NCI-H1694 (cell line): ENCODE measurements around the gene NDRG3.

Experiments
- DNase-seq: peaks from one replicate; lab custom pipeline; 2025; lab: John Stamatoyannopoulos, UW

NDRG3 gene

DNA sequence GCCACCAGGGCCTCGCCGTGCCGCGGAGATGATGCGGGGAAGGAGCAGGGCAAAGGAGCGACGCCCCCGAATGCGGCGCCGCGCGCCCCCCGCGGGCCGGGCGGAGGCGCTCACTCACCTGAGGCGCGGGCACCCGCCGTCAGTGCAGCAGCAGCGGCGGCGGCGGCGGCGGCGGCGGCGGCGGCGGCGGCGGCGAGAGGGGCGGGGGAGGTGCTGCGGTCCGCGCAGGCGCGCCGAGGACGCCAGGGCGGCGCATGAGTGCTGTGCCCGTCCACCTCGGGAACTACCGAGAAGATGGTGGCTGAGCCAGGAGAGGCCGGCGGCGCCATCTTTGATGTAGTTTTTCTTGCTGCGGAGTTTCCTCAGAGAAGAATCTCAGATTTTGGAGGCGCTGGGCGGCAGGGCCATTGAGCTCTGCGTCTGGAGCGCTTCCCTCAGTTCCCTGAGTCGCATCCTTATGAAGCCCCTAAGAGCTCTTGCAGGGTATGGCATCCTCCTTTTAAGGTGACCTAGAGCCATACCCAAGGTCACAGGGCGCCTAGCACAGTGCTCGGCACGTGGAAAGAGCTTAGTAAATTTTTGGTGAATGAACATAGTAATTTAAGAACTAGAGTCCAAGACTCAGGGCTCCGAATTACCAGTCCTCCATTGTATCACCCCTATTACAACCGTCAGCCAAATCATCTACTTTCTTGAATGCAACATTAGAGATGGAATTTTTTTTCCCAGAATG is at the start of gene NDRG3:
Gene NDRG3 (minus strand): TSS at position 164 of the 733 bp plus-strand sequence. CDS start 24,355 bp downstream, outside the sequence.
- peak; percentile 88 for DNase-seq

DNA sequence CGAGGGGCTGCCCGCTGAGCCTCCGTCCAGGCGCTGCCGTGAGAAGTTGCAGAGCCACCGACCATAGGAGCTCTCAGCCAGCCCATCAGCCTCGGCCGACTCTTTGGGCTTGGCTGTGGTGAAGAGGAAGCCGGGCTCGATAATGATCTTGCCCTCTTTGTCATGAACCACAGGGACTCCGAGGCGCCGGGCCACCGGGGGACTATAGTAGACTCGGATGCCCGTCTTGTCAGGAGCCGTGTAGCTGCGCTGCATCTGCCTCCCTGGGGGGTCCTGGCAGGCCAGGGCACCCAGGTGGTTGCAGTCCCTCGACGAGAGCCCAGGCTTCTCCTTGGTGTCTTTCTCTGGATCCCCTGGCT is 48.2 kb upstream of the NDRG3 start:
- DNase-seq = no peak

DNA sequence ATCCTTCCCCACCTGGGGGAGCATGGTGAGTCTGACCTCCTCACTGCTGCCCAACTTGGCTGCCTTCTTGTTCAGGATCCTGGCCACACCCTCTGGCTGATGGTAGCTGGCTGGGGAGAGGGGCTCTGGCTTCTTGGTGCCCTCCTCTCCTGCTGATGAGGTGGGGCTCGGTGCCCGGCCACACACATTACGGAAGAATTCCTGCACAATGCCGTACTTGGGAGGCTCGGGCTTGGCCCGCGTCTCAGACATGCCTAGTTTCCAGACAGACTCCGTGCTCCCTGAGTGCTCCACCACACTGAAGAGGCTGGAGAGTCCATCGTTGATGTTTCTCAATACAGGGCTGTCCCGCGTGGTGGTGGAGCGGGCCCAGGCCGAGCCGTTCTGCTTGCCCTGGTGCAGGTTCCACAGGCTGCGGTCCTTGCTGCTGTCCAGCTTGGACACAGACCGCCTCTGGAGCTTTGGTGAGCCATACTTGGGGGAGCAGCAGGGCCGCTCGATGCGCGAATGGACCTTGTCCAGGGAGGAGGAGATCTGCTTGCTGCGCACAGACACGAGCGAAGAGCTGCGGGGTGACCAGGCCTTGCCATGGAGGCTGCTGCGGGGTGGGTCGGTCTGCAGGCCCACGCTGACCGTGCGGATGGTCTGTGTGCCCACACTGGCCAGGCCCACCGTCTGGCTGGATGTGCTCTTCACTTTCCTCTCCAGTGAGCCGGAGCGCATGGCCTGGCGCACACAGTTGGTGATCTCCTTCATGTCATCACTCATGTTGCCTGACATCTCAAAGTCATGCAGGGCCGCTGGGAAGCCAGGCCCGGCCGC is 47.6 kb upstream of the NDRG3 start:
- DNase-seq = no peak

DNA sequence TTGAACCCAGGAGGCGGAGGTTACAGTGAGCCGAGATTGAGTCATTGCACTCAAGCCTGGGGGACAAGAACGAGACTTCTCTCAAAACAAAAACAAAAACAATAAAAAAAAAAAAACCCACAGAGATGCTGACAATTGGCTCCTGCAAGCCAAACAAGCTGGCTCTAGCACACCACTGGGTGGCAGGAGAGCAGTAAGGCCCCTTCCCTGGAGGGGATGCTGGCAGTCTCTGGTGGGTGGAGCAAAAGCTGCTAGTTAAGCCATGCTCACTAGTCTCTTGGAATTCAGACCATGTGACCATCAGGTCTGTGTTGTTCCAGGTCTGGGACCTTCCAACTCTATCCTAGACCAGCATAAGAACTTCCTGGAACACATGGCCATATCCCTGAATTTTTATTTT is 46.5 kb upstream of the NDRG3 start:
- DNase-seq = peak; percentile 67

DNA sequence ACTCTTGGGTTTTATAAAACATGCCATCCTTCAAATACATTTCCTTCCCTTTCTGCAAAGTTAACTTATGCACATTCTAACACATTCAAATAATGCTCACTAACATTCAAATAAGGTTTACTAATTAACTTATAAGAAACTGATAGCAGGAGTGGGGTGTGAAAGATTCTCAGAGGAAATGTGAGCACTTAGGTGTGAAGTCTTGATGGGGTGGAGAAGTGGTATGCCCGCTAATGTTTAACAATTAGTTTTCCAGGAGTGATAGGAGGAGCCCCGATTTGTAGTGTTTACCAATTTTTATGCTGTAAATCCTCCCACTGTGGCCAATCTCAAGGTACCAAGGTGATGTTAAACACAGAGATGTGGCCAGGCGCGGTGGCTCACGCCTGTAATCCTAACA is 46.0 kb upstream of the NDRG3 start:
- DNase-seq = no peak

DNA sequence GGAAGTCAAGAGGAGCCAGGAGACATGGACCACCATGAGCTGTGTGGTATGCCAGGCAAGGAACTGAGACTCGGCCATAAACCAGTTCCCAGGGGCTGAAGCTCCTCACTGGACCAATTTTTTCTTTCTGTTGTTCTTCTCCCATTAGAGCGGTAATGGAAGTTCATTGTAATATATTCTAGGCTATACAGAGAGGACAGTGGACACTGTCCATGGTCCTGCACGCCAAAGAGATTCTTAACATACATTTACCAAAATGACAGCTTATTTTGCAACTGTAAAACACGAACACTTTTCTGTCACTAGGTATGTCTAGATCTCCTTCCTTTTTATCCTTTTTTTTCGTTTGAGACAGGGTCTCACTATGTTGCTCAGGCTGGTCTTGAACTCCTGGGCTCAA is 40.8 kb upstream of the NDRG3 start:
- DNase-seq = no peak

DNA sequence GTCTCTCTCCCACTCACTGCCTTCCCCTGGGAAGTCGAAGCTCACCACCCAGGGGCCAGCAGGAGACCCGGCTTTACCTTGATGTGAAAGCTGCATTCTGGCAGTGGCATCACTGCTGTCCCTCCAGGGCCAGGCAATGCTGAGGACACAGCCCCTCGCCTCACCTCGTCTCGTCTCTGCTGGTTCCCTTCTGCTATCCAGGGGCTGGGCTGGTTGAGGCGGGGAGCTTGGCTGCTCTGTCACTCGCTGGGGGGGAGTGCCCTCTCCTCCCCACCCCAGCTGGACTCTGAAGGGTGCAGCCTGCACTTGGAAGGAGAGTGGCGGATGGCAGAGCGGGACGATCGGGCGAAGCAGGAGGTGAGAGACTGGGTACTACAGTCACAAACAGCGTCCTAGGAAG is 40.4 kb upstream of the NDRG3 start:
- DNase-seq = no peak

DNA sequence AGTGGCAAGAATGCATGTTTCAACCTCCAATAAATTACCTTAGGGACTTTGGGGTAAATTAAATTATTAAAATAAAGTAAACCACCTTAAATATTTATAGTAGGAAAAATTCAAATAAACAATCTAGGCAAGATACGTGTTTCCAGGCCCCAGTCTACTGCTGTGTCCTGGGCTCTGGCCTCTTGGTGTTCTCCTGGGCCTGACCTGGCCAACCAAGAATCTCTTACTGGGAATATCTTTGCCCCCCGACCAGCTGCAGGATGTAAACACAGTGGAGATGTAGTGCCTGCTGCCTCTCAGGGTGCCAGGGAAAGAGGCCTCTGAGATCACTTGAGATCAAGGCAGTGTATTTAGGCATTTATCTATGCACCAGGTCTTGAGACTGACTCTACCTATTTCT is 39.4 kb upstream of the NDRG3 start:
- no peak for DNase-seq

DNA sequence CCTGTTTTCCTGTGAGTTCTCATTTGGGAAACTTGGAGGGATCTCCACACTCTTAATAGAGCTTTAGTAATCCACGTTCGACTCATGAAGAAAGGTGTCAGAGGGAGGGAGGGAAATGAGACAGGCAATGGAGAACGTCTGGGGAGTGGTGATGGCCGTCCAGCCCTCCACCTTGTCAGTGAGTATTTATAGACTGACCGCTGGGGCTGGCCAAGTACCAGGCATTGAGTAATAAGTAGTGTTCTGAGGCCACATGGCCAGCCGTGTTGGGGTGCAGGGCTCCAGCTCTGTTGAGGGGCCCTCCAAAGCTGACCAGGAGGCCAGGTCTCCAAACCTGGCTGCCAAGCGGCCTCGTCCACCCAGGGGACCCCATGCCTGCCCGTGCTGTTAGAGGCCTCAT is 39.0 kb upstream of the NDRG3 start:
- no peak for DNase-seq

DNA sequence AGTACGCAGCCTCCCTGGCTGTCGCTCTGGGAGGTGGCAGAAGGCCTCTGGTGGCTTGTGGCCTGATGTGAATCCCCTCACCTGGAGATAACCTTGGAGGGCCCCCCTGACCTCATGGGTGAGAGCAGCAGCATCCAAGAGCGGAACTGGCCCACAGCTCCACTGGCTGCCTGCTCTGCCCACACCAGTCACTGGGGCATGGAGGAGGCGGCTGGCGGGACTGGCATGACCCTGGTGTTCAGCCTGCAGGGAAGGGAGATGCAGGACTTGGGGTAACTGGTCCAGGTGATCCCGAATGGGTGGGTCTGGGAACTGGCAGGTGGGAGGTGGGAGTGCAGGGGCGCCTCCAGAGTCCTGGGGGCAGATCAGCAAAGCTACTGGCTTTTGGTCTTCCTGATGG is 38.2 kb upstream of the NDRG3 start:
- no peak for DNase-seq

DNA sequence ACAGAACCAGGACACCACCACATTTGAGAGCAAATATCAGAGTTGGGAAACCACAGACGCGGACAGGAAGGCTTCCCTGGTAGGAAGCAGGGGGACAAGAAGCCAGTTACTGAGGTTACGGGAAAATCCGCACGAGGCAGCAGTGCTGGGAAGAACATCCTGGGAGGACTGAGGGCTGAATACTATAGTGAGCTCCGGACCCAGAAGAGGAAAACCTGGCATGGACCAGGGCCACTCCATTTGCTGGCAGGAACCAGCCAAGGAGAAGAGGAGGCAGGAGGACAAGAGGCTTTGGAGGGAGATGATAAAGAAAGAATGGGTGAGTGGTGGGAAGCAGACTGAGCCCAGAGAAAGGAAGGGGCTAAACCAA is 33.8 kb upstream of the NDRG3 start:
- no peak for DNase-seq

DNA sequence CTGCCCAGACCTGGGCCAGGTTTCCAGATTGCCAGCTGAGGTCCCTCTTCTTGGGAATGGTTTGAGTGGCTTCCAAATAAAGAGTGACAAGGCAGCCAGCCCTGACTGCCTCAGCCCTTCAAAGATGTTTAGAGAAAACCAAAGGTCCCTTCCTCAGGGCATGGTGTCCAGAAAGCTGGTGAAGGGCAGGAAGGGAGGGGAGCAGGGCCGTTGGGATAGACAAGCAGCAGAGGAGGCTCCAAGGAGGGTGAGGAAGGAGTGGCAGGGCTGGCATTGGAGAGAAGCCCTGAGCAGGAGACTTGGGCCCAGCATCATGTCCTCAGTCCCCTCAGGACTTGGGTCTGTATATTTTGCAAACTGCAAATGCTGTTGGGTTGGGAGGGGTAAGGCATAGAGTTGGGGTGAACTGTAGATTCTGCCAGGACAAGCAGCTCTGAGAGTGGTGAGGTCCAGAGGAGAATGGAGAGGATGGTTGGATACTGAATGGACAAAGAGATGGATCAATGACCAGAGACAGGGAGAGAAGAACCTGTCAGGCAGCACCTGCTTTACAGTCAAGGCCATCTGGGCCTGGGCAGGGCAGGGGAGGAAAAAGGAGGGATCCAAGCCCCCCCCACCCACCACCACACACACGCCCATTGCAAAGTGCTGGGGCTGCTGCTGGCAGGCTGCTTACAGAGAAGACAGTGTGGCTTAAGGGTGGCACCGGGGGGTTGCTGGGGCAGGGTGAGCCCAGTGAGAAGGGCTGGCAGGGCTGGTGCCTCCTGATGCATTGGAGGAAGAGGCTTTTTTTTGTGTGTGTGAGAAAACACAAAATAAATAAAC is 33.2 kb upstream of the NDRG3 start:
- no peak for DNase-seq

DNA sequence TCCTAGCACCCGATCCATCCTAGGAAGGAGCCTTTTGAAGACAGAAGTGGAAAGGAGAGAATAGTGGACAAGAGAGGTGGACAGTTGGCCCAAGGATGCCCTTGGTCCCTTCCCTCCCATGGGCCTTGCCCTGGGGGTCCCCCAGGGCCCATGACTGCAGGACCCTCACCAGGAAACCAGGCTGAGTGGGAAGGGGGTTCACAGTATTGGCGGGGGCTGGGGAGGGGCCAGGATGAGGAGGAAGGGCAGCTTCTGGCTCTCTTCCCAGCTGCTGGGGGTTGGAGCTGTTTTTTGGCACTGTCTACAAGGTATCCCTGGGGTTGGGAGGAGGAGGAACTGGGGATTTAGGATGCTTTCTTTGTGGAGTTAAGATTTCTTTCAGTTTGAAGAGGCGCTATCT is 31.7 kb upstream of the NDRG3 start:
- DNase-seq = no peak

DNA sequence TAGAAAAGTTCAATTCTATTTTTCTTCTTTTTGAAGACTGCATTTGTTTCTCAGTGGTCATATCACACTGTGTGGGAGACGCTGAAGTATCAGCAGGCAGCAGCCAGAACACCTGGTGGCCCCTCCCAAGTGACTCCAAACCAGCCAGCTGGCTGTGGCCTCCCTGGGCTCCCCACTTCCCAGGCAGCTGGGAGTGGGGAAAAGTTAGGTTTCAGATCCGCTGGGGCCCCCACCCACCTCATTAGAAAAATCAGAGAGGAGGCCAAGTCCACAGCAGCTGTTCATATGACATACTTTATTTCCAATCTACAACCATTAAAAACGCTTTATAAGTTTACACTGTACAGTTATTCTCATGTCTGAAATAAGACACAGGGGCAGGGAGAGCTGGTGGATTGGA is 31.3 kb upstream of the NDRG3 start:
- no peak for DNase-seq

DNA sequence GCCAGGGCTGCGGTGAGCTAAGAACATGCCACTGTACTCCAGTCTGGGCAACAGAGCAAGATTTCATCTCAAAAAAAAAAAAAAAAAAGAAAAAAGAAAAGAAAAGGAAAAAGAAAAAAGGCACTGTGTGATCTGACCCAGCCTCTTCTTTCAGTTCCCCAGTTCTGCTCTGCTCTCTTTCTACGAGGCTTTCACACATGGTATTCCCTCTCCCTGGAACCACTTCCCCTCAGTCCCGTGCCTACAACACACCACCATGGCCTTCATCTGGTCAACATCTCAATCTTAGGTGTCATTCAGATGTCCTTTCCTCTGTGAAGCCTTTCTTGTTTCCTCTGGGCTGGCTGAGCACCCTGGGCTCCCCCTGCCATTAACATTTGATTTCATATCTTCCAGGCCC is 29.9 kb upstream of the NDRG3 start:
- DNase-seq = no peak

DNA sequence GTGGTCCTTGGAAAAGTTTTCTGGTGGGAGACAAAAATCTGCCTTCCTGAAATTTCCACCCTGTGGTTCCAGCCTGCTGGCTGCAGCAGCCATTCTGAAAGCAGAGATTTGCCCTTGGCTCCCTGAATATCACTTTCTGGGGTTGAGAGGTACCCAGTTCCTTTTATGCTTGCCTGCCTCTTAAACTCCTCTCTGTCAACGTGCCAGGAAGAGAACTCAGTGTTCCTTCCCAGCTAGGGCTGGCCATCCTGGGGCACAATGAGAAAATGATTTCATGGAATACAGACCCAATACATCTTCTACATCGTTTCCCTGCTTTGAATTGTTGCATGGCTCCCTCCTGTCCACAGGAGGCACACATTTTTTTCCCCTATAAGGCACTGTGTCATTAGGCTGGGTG is 29.3 kb upstream of the NDRG3 start:
- DNase-seq = no peak

DNA sequence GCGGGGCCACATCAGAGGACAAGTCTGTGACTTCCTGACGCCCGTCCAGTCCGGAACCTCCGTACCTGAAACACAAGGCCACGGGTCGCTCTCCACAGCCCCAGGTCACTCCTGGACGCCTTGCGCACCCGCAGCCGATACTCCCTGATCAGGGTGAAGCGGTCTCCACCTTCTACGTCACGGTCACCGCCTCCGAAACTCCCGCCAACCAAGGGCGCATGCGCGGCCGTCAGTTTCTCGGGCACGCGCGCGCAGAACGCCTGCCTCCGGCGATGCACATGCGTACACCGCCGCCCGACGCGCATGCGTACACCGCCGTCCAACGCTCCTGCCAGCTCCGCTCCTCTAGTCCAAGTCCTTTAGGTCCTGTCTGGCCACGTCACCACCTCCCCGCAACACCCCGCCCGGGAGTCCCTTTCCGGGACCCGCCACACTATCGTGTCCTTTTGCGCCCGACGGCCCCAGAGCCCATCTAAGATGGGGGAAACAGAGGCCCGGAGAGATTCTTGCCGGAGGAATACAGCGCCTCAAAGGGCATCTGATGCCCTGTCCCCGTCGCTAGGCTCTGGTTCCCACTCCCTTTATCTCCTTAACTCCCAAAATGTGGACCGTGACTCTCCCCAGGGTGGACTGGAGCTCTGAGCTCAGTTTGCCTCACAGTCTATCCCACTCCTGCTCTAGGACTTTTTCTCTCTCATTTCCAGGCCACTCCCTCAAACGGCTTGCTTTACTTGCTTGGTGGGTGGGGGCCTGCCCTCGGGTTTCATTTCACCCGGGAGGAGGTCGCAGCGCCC is 27.9 kb upstream of the NDRG3 start, which contains the start of gene DSN1:
Gene DSN1 (minus strand): TSS at position 167 of the 794 bp plus-strand sequence. CDS start 2,305 bp downstream, outside the sequence.
- peak; percentile 89 for DNase-seq

DNA sequence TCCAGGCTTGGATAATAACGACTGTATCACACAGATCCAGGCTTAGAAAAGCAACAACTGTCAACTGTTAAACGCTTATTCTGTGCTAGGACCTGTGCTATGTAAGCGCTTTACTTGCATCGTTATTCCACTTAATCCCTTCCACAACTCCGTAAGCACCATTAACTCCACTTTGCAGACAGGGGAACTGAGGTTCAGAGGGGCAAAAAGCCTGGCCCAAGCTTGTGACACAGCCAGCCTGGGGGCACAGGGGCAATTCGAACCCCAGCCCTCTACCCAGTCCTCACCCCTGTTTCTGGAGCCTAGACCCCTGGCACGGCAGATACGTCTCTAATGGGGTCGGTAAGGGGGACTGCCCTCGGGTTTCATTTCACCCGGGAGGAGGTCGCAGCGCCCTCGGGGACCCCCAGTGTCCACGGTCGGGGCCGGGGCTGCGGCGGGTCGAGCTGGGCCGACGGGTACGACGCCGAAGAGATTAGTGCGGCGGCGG is 27.3 kb upstream of the NDRG3 start:
- DNase-seq = no peak

DNA sequence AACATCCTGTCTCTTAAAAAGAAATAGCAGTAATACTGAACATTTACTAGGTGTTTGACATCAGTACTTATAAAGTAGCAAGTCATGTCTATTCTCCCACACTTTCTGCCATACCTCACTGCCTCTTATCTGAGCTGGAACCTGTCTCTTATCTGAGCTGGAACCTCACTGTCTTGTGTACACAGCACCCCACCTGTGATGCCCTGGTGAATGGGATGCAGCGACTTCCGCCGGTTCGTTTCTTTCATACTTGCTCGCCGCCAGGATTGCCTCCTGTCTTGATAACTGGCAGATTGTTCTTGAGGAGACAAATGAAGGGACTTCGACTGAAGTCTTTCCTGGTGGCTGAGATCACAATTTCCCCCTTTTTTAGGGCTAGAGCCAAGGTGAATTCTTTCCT is 24.8 kb upstream of the NDRG3 start:
- no peak for DNase-seq

DNA sequence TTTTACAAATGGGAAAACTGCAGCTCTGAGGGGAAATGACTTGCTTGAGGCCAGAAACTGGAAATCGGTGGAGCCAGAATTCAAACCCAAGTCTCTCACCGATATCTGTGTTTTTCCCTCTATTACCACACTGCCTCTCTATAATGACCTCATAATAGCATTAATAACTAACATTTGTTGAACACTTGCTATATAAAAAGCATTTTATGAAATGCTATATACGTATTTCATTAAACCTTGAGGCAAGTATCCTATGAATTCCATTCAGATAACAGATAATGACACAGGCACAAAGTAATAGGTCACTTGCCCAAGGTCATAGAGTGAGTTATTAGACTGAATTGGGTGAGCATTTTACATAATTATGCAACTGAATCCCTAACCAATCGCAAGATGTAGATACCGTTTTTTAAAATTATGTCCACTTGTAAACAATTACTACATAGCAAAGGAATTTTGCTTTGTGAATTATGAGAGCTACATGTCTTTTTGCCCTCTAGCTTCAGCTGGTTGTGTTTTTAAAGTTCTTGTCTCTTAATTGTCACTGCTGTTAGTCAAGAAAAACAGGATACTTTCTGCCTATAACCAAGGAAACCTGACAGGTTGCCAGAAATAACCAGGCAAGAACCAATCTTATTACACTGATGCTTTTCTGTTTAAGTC is 23.0 kb upstream of the NDRG3 start:
- DNase-seq = no peak

DNA sequence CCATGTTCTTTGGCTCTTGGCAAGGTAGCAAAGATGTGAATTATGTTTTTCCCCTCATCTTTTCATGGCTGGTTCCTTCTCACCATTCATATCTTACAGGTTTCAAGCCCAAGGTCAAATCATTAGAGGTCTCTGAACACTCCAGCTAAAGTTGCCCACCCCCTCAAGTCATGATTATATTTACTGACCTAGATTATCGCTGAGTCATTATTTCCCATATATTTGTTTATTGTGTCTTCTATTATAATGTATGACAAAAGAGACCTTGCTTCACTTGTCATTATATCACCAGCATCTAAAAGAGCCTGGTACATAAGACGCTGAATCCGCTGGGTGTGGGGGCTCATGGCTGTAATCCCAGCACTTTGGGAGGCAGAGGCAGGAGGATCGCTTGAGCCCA is 15.2 kb upstream of the NDRG3 start:
- DNase-seq = no peak
